Mucosa of descending colon (tissue), 3 donors: ENCODE results near the gene MRPS6. TPM values are rescaled to one million over a fixed set of nuclear protein-coding genes. Genes with fewer than 3 reads are reported as not detected.

Experiments used
- ATAC-seq: fragments of 200-7000 bp; cut with Tn5 transposase; one replicate; pipeline ENCODE4 v1.9.1; 2020; ENCODE audit warnings: mild to moderate bottlenecking, moderate library complexity
- DNase-seq, 3 donors: peaks; one replicate each; pipeline ENCODE4 v3.0.0-alpha.2; 2020
- H3K36me3 ChIP-seq: fragments of 200-600 bp; one replicate; pipeline ENCODE4 v1.8.0; 2021; ENCODE audit warnings: low read depth, mild to moderate bottlenecking
- H3K4me1 ChIP-seq: fragments of 200-600 bp; one replicate; pipeline ENCODE4 v1.8.0; 2021; ENCODE audit warnings: low read depth, mild to moderate bottlenecking
- H3K4me3 ChIP-seq: fragments of 200-600 bp; one replicate; pipeline ENCODE4 v1.8.0; 2021; ENCODE audit warnings: mild to moderate bottlenecking
- H3K9me3 ChIP-seq: fragments of 200-600 bp; one replicate; pipeline ENCODE4 v1.8.0; 2021; ENCODE audit warnings: mild to moderate bottlenecking
- CTCF ChIP-seq: fragments of 200-600 bp; IDR thresholded peaks from one replicate; pipeline ENCODE4 v1.8.0; 2022; ENCODE audit warnings: antibody characterized with exemption, mild to moderate bottlenecking
- intact Hi-C, 2 donors: fragments of 100-400 bp; cut with DNase I in 1 of 2; cut with micrococcal nuclease in 1 of 2; formaldehyde crosslinking; loops; one replicate each; pipeline versions ENCODE4 v1.11.0 to v1.11.1; 2022; cut with DNase I, micrococcal nuclease
- total RNA-seq, 3 donors: library from RNA; stranded (reverse); fragmentation: NEBNext Ultra II Directional in 2 of 3; extraction: Animal tissue kit (Norgen Biotek cat#: 25700) in 2 of 3; gene quantifications; one replicate each; pipeline versions ENCODE4 v1.2.1 to v1.2.4, GENCODE V29; 2021 to 2023
- donor health status: DM: no; HTN: no; CAD: no; lungs with moderate emphysema.
- donor health status: DM: no; HTN: no; CAD: no.
- donor health status: DM: no; HTN: yes; CAD: no.

The MRPS6 gene
- total RNA-seq, 3 donors from 2014 or later, result 38.7 to 102 (median 42.6) TPM

DNA sequence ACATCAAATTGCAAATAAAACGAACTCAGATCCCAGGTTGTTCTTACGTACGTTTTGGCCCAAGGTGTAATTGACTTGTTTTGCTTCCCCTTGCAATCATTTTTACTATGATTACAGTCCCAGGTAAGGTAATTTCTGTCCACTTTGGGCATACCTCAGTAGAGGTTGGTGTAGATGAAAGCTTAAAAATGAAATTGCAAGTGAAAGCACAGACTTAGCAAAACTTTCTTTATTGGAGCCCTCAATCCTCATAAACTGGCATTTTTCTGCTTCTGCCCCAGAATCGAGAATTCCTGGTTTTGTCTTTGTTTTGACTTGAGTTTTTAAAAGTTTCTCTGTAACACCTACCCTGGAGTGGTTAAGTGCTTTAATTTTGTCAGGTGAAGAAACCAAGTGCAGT, 9.4 kb downstream of the MRPS6 start:
- ATAC-seq (no peak), DNase-seq (no peak)
- intact Hi-C loops, result no loop called here
- no peak for TF ChIP-seq CTCF
- H3K9me3 ChIP-seq, result no peaks in the 10 kb centered on the region
- peaks cover 38% of the 10 kb centered on the region for H3K4me1 ChIP-seq
- no peak overlapping the region for H3K4me3 ChIP-seq
- H3K36me3 ChIP-seq, result no peaks in the 10 kb centered on the region

- Histone ChIP-seq H3K4me1 (peaks cover 32% of the 10 kb centered on the region), H3K36me3 (no peaks in the 10 kb centered on the region), H3K4me3 (no peak overlapping the region), H3K9me3 (no peaks in the 10 kb centered on the region)
- no peak for TF ChIP-seq CTCF
- ATAC-seq (no peak), DNase-seq (no peak)
- intact Hi-C loops, result no loop called here
Observed at GRCh38 chr21:34083357-34083756, 10.0 kb downstream of the MRPS6 start.

GRCh38 chr21:34085129-34085528, 11.8 kb downstream of the MRPS6 start:
- intact Hi-C loops, result no loop called here
- DNase-seq, result no peak
- H3K4me1 ChIP-seq, result peaks cover 19% of the 10 kb centered on the region
- no peaks in the 10 kb centered on the region for H3K9me3 ChIP-seq
- ATAC-seq, result no peak
- no peak overlapping the region for H3K4me3 ChIP-seq
- H3K36me3 ChIP-seq, result no peaks in the 10 kb centered on the region
- no peak for TF ChIP-seq CTCF

DNA sequence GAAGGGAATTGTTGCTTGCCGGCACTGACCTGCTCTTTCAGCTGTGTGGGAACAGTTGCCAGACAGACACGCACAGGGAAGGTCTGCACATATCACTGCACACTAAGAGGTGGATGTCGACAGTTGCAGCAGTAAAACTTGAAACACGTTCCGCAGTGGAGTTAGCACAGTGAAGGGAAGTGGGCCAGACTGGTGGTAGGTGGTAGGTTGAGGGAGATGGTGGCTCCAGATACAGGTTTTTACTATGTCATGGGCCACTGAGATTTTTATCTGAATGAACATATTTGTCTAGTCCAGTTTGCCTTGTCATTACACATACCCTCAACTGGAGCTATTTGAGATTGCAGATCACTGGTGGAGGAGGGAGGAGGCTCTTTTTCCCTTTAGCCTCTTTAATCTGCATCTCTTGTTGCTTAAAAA, 13.5 kb downstream of the MRPS6 start:
- no peaks in the 10 kb centered on the region for H3K36me3 ChIP-seq
- H3K4me1 ChIP-seq, result peaks cover 13% of the 10 kb centered on the region
- ATAC-seq (peak; percentile 10), DNase-seq (no peak)
- no peaks in the 10 kb centered on the region for H3K9me3 ChIP-seq
- TF ChIP-seq CTCF, result no peak
- intact Hi-C loops, result no loop called here
- H3K4me3 ChIP-seq, result no peak overlapping the region

GRCh38 chr21:34088752-34089151, 15.4 kb downstream of the MRPS6 start:
- ATAC-seq, result no peak

More at GRCh38 chr21:34088752-34089151, 15.4 kb downstream of the MRPS6 start:
- Histone ChIP-seq H3K36me3 (no peaks in the 10 kb centered on the region), H3K4me3 (no peak overlapping the region), H3K4me1 (peaks cover 11% of the 10 kb centered on the region), H3K9me3 (no peaks in the 10 kb centered on the region)
- DNase-seq, result no peak
- TF ChIP-seq CTCF, result no peak
- intact Hi-C loops, result no loop called here
